HG03558 (cell line): ENCODE data around the gene ITGB2.

Experiments used
- ATAC-seq: cut with Tn5 transposase; IDR thresholded peaks from one replicate; pipeline ENCODE4 v1.9.1; 2021; ENCODE audit warnings: moderate number of reproducible peaks; ENCODE audit not compliant: unreplicated experiment; ENCODE audit errors: extremely low read depth

The ITGB2 gene

GRCh38 chr21:44943686-44944550 is 23.2 kb upstream of the ITGB2 start:
- no peak for ATAC-seq

GRCh38 chr21:44943005-44943685 is 22.4 kb upstream of the ITGB2 start:
- no peak for ATAC-seq

GRCh38 chr21:44942566-44942965 is 21.9 kb upstream of the ITGB2 start:
- ATAC-seq: no peak

GRCh38 chr21:44941567-44941966 is 20.9 kb upstream of the ITGB2 start:
- no peak for ATAC-seq

- ATAC-seq: no peak
These were observed 19.5 kb upstream of the ITGB2 start for GRCh38 chr21:44940116-44940631.

- peak; percentile 60 for ATAC-seq
These were observed 18.9 kb upstream of the ITGB2 start, which contains the start of gene SLX9 for GRCh38 chr21:44939532-44940115. Gene SLX9, plus strand, starts transcription at chr21:44940029. Its CDS starts 29 bp downstream, at chr21:44940058.

GRCh38 chr21:44938772-44939531 is 18.3 kb upstream of the ITGB2 start:
- ATAC-seq: no peak

- no peak for ATAC-seq
These were observed 14.8 kb upstream of the ITGB2 start for GRCh38 chr21:44935533-44935927.

GRCh38 chr21:44934797-44935532 is 14.3 kb upstream of the ITGB2 start:
- no peak for ATAC-seq

- ATAC-seq: no peak
These were observed 13.6 kb upstream of the ITGB2 start for GRCh38 chr21:44934276-44934675.

- no peak for ATAC-seq
These were observed 13.2 kb upstream of the ITGB2 start for GRCh38 chr21:44933918-44934260.

- no peak for ATAC-seq
These were observed 12.7 kb upstream of the ITGB2 start for GRCh38 chr21:44933199-44933917.

GRCh38 chr21:44932408-44933181 is 11.9 kb upstream of the ITGB2 start:
- no peak for ATAC-seq

- no peak for ATAC-seq
These were observed 11.1 kb upstream of the ITGB2 start for GRCh38 chr21:44931501-44932407.

GRCh38 chr21:44931137-44931500 is 10.4 kb upstream of the ITGB2 start:
- ATAC-seq: no peak

GRCh38 chr21:44930543-44930981 is 9.9 kb upstream of the ITGB2 start:
- no peak for ATAC-seq

- no peak for ATAC-seq
These were observed 9.3 kb upstream of the ITGB2 start for GRCh38 chr21:44929799-44930542.
